ENCODE measurements around the gene EIF4EBP2. TPM values are rescaled to one million over a fixed set of nuclear protein-coding genes. Genes with fewer than 3 reads are reported as not detected.
A peak's percentile ranks its signal among the peaks of the same experiment; 100 is the strongest.

EIF4EBP2 gene
- total RNA-seq (10 to 100 TPM; 47.6 to 58.4 TPM), polyA plus RNA-seq (ENCODE audit: insufficient read length in 2 of 2) (10 to 100 TPM; 62.4 to 77.5 TPM)
- long read RNA-seq, donor 1, full-length matches to known transcripts = 45 of 77 reads
- long read RNA-seq, donor 1, partial matches to known transcripts = 32 of 77 reads
- long read RNA-seq, donor 1, other reads (novel, unspliced or antisense) = 0 of 77 reads
- long read RNA-seq, donor 2, full-length matches to known transcripts = 26 of 26 reads
- long read RNA-seq, donor 2, partial matches to known transcripts = 0 of 26 reads
- long read RNA-seq, donor 2, other reads (novel, unspliced or antisense) = 0 of 26 reads
- long read RNA-seq, donor 3, full-length matches to known transcripts = 32 of 54 reads
- long read RNA-seq, donor 3, partial matches to known transcripts = 22 of 54 reads
- long read RNA-seq, donor 3, other reads (novel, unspliced or antisense) = 0 of 54 reads
- long read RNA-seq, donor 4, full-length matches to known transcripts = 39 of 52 reads
- long read RNA-seq, donor 4, partial matches to known transcripts = 13 of 52 reads
- long read RNA-seq, donor 4, other reads (novel, unspliced or antisense) = 0 of 52 reads

- H3K27me3 ChIP-seq (ENCODE audit: control insufficient read depth, insufficient read depth, low read length) = no peaks in the 10 kb centered on the region
- under 1% methylated on average over 103 of the region's 103 CpGs for WGBS (ENCODE audit: insufficient coverage)
- peak within 1 kb of the TSS; percentile 96 for H3K27ac ChIP-seq (ENCODE audit: low read depth, low read length)
- H3K4me3 ChIP-seq (ENCODE audit: low read depth, low read length) = peak within 1 kb of the TSS; percentile 85
- H3K4me1 ChIP-seq (ENCODE audit: control insufficient read depth, insufficient read depth, low read length) = peaks cover 21% of the 10 kb centered on the region
- DNase-seq (ENCODE audit: low read depth in 4 of 6, low spot score in 6 of 6) = peak; percentile 86 to 99 (median 94)
- H3K36me3 ChIP-seq (ENCODE audit: control insufficient read depth, insufficient read depth, low read length) = peaks cover 2% of the 10 kb centered on the region
- no peaks in the 10 kb centered on the region for H3K9me3 ChIP-seq (ENCODE audit: control insufficient read depth, insufficient read depth, low read length)
These were observed at the start of gene EIF4EBP2 for GRCh38 chr10:70404036-70404786. Gene EIF4EBP2, plus strand, starts transcription at chr10:70404145. Its CDS starts 257 bp downstream, at chr10:70404402.

- 94% methylated on average over 5 of the region's 5 CpGs for WGBS (ENCODE audit: insufficient coverage)
- H3K4me3 ChIP-seq (ENCODE audit: low read depth, low read length) = no peak overlapping the region
- H3K27me3 ChIP-seq (ENCODE audit: control insufficient read depth, insufficient read depth, low read length) = no peaks in the 10 kb centered on the region
- H3K9me3 ChIP-seq (ENCODE audit: control insufficient read depth, insufficient read depth, low read length) = no peaks in the 10 kb centered on the region
- H3K36me3 ChIP-seq (ENCODE audit: control insufficient read depth, insufficient read depth, low read length) = no peaks in the 10 kb centered on the region
- H3K4me1 ChIP-seq (ENCODE audit: control insufficient read depth, insufficient read depth, low read length) = peaks cover 5% of the 10 kb centered on the region
- H3K27ac ChIP-seq (ENCODE audit: low read depth, low read length) = no peak overlapping the region
- DNase-seq (ENCODE audit: low read depth in 4 of 6, low spot score in 6 of 6) = no peak
These were observed 49.4 kb upstream of the EIF4EBP2 start for GRCh38 chr10:70354556-70354955.

GRCh38 chr10:70355051-70356021, 48.6 kb upstream of the EIF4EBP2 start:
- DNase-seq (ENCODE audit: low read depth in 4 of 6, low spot score in 6 of 6) = peak in 1 of 6 donors; percentile 55
- 71% methylated on average over 14 of the region's 21 CpGs for WGBS (ENCODE audit: insufficient coverage)
- H3K27me3 ChIP-seq (ENCODE audit: control insufficient read depth, insufficient read depth, low read length) = no peaks in the 10 kb centered on the region

GRCh38 chr10:70357565-70357964, 46.4 kb upstream of the EIF4EBP2 start:
- no peak for DNase-seq (ENCODE audit: low read depth in 4 of 6, low spot score in 6 of 6)
- Histone ChIP-seq H3K27me3 (ENCODE audit: control insufficient read depth, insufficient read depth, low read length) (no peaks in the 10 kb centered on the region), H3K4me3 (ENCODE audit: low read depth, low read length) (no peak overlapping the region), H3K36me3 (ENCODE audit: control insufficient read depth, insufficient read depth, low read length) (no peaks in the 10 kb centered on the region), H3K9me3 (ENCODE audit: control insufficient read depth, insufficient read depth, low read length) (no peaks in the 10 kb centered on the region), H3K27ac (ENCODE audit: low read depth, low read length) (no peak overlapping the region), H3K4me1 (ENCODE audit: control insufficient read depth, insufficient read depth, low read length) (peaks cover 5% of the 10 kb centered on the region)
- WGBS (ENCODE audit: insufficient coverage) = 93% methylated on average over 3 of the region's 5 CpGs

More at GRCh38 chr10:70355051-70356021, 48.6 kb upstream of the EIF4EBP2 start:
- Histone ChIP-seq H3K36me3 (ENCODE audit: control insufficient read depth, insufficient read depth, low read length) (no peaks in the 10 kb centered on the region), H3K27ac (ENCODE audit: low read depth, low read length) (no peak overlapping the region), H3K4me1 (ENCODE audit: control insufficient read depth, insufficient read depth, low read length) (peaks cover 5% of the 10 kb centered on the region), H3K9me3 (ENCODE audit: control insufficient read depth, insufficient read depth, low read length) (no peaks in the 10 kb centered on the region), H3K4me3 (ENCODE audit: low read depth, low read length) (no peak overlapping the region)

GRCh38 chr10:70358446-70358845, 45.5 kb upstream of the EIF4EBP2 start:
- Histone ChIP-seq H3K4me1 (ENCODE audit: control insufficient read depth, insufficient read depth, low read length) (peaks cover 6% of the 10 kb centered on the region), H3K27ac (ENCODE audit: low read depth, low read length) (no peak overlapping the region), H3K27me3 (ENCODE audit: control insufficient read depth, insufficient read depth, low read length) (no peaks in the 10 kb centered on the region), H3K4me3 (ENCODE audit: low read depth, low read length) (no peak overlapping the region), H3K9me3 (ENCODE audit: control insufficient read depth, insufficient read depth, low read length) (no peaks in the 10 kb centered on the region), H3K36me3 (ENCODE audit: control insufficient read depth, insufficient read depth, low read length) (no peaks in the 10 kb centered on the region)
- 76% methylated on average over 5 of the region's 5 CpGs for WGBS (ENCODE audit: insufficient coverage)
- DNase-seq (ENCODE audit: low read depth in 4 of 6, low spot score in 6 of 6) = no peak

- Histone ChIP-seq H3K36me3 (ENCODE audit: control insufficient read depth, insufficient read depth, low read length) (no peaks in the 10 kb centered on the region), H3K9me3 (ENCODE audit: control insufficient read depth, insufficient read depth, low read length) (no peaks in the 10 kb centered on the region), H3K27ac (ENCODE audit: low read depth, low read length) (no peak overlapping the region), H3K4me1 (ENCODE audit: control insufficient read depth, insufficient read depth, low read length) (peaks cover 12% of the 10 kb centered on the region), H3K27me3 (ENCODE audit: control insufficient read depth, insufficient read depth, low read length) (no peaks in the 10 kb centered on the region), H3K4me3 (ENCODE audit: low read depth, low read length) (no peak overlapping the region)
- no peak for DNase-seq (ENCODE audit: low read depth in 4 of 6, low spot score in 6 of 6)
- WGBS (ENCODE audit: insufficient coverage) = 100% methylated on average over 2 of the region's 4 CpGs
These were observed 44.9 kb upstream of the EIF4EBP2 start for GRCh38 chr10:70359017-70359550.

- H3K27ac ChIP-seq (ENCODE audit: low read depth, low read length) = no peak overlapping the region
- H3K4me3 ChIP-seq (ENCODE audit: low read depth, low read length) = no peak overlapping the region
- H3K27me3 ChIP-seq (ENCODE audit: control insufficient read depth, insufficient read depth, low read length) = no peaks in the 10 kb centered on the region
- no peak for DNase-seq (ENCODE audit: low read depth in 4 of 6, low spot score in 6 of 6)
- no peaks in the 10 kb centered on the region for H3K9me3 ChIP-seq (ENCODE audit: control insufficient read depth, insufficient read depth, low read length)
- H3K36me3 ChIP-seq (ENCODE audit: control insufficient read depth, insufficient read depth, low read length) = no peaks in the 10 kb centered on the region
- 100% methylated on average over 2 of the region's 2 CpGs for WGBS (ENCODE audit: insufficient coverage)
- H3K4me1 ChIP-seq (ENCODE audit: control insufficient read depth, insufficient read depth, low read length) = peaks cover 16% of the 10 kb centered on the region
These were observed 43.7 kb upstream of the EIF4EBP2 start for GRCh38 chr10:70360215-70360614.

- no peaks in the 10 kb centered on the region for H3K27me3 ChIP-seq (ENCODE audit: control insufficient read depth, insufficient read depth, low read length)
- no peaks in the 10 kb centered on the region for H3K9me3 ChIP-seq (ENCODE audit: control insufficient read depth, insufficient read depth, low read length)
- DNase-seq (ENCODE audit: low read depth in 4 of 6, low spot score in 6 of 6) = no peak
- peaks cover 14% of the 10 kb centered on the region for H3K4me1 ChIP-seq (ENCODE audit: control insufficient read depth, insufficient read depth, low read length)
- H3K36me3 ChIP-seq (ENCODE audit: control insufficient read depth, insufficient read depth, low read length) = no peaks in the 10 kb centered on the region
- no peak overlapping the region for H3K4me3 ChIP-seq (ENCODE audit: low read depth, low read length)
- no peak overlapping the region for H3K27ac ChIP-seq (ENCODE audit: low read depth, low read length)
- WGBS (ENCODE audit: insufficient coverage) = 100% methylated on average over 4 of the region's 4 CpGs
These were observed 41.6 kb upstream of the EIF4EBP2 start for GRCh38 chr10:70362328-70362727.

All from spinal cord (tissue), 10 donors.